NCI-H82 (cell line): ENCODE results near the gene KRT25.

Experiments used
- DNase-seq: peaks from one replicate; lab custom pipeline; 2025; lab: John Stamatoyannopoulos, UW

KRT25 gene, protein sequence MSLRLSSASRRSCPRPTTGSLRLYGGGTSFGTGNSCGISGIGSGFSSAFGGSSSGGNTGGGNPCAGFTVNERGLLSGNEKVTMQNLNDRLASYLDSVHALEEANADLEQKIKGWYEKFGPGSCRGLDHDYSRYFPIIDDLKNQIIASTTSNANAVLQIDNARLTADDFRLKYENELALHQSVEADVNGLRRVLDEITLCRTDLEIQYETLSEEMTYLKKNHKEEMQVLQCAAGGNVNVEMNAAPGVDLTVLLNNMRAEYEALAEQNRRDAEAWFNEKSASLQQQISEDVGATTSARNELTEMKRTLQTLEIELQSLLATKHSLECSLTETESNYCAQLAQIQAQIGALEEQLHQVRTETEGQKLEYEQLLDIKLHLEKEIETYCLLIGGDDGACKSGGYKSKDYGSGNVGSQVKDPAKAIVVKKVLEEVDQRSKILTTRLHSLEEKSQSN

DNA sequence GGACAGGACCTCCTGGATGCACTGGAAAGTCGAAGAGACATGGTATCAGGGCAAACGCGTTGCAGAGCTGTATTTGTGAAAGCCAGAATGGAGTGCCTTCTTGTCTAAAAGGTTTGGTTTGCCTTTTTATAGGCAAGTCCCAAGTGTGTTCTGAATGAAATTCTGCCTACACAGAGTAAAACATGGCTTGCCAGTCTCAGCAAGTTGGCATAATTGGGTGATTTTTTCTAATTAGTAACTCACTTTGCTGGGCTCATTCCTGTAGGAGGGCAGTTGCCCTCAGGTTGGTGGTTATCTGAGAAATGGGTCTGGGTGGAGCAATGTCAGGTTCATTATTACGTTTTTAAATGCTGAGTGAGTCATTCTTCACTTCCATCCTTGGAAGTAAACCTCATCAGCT is at the start of gene KRT25:
Gene KRT25 (minus strand): TSS at position 101 of the 400 bp plus-strand sequence. CDS start 60 bp downstream, at position 41.
- no peak for DNase-seq

DNA sequence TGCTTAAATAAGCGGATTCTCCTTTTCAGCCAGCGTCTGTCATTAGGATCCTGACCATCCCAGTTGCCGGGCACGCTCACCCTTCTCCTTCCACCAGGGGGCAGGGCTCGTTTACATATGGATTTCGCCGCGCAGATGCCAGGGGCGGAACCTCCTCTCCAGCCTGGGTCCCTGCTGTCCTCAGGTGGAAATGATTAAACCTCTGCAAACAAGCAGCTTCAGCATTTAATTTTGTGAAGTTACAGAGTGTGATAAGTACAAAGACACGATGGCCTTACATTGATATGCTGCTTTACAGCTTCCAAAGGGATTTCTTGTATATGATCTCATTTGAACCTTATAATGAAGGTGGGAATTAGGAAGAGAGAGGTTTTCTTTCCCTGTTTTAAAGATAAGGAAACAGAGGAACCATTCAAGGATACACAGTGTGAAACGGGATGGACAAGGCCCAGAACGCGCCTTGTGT is 48.5 kb upstream of the KRT25 start:
- peak; percentile 89 for DNase-seq

DNA sequence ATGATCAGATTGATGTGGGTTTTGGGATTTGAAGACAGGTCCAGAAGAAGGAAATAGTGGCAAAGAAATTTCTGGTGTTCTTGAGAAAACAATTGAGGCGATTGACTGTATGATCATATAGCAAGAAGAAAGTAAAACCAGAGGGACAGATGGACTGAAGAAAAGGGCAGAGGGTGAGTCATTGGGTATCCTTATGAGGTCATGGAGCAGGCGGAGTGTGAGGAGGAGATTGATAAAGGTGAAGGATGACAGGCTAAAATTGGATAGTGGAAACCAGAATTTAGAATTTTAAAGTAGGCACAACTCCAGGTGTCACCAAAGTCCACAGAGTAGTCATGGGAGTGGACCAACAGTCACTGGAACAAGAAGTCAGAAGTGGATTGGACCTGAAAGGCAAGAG is 46.0 kb upstream of the KRT25 start:
- DNase-seq, result no peak

DNA sequence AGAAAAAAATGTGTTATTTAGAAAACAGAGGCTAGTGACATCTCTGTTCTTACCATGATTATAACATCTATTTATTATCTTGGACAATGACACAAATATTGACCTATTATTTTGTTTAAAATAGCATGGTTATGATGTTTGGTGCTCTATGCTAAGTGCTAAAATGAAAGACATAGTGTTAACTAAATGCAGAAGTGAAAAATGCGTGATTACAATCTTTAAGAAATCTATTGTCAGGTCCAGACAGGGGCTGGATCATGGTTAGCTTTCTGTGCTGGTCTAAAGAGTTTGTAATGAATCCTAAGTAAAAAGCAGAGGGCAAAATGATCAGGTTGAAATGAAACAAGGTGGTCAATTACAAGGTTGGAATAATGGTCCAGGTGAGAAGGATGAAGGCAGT is 45.2 kb upstream of the KRT25 start:
- no peak for DNase-seq

DNA sequence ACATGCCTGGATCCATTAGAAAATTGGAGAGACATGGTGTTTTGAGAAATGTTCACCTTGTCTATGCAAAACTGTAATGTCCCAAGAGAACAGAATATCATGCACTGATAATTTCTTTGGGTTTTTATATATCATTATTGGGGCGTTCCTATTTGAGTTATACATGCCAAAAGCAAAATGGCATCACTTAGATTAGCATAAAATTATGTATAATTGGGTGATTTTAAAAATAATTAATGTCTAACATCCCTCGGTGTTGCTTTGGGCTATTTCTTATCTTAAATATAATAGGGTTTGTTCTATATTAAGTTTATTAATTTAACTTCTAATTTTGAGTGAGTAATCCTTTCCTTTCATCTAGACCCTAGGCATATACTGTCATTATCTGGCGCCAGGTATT is 44.7 kb upstream of the KRT25 start, which contains the start of gene KRT28:
Gene KRT28 (minus strand): TSS at position 101 of the 400 bp plus-strand sequence. CDS start 66 bp downstream, at position 35.
- DNase-seq, result no peak

DNA sequence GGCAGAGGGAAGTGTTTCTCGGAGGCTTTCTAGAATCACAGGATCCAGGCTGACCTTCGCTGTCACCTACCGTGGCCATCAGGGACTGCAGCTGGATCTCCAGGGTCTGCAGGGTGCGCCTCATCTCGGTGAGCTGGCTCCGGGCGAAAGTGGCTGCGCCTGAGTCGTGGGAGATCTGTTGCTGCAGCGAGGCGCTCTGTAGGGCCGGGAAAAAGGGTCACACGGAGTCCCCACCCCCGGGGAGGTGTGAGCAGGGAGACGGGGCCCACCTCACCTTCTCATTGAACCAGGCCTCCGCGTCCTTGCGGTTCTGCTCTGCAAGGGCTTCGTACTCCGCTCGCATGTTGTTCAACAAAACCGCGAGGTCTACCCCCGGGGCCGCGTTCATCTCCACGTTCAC is 41.7 kb upstream of the KRT25 start:
- DNase-seq, result no peak

DNA sequence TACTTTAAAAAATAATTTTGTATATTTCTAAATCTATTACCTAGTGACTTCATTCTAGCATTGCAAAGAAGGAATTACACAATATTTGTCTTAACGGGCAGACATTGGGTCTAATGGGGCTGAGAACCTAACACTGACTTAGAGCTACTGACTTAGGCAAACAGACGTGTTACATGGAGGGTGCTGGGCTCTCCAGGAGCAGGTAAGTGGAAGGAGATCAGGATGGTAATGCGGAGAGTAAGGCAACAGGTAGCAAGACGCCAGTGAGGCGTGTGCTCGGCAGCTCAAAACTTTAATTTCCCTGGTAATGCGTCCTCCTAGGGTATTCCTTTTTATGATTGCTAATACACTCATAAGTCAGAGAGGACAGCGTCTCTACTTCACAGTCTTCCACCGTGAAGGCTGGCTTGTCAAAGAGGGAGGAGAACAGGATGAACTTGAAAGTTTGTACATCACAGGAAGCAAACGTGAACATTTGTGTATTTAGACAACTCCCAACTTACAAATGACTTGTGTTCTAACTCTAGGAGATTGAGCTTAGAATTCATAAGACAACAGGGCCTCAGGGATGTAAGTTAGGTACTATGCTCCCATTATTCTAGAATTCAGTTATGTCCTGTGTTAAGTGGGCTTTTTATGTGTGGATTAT is 40.0 kb upstream of the KRT25 start:
- no peak for DNase-seq

DNA sequence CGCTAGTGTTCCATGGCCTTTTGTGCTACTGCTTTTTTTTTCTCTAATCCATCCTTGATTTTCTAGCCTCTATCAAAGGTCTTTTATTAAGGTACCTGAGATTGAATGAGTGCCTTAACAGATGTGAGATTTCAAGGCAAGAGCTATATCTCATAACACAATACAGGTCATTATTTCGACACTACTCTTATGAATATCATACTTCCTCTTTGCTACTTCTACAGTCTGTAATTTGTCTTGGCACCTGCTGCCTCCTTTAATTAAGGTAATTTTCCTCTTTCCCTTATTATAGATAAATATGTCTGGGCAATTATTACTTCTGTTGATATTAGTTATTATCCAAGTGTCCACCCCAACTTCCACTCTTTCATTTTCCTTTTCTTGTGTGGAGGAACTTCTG is 39.3 kb upstream of the KRT25 start:
- DNase-seq, result no peak

DNA sequence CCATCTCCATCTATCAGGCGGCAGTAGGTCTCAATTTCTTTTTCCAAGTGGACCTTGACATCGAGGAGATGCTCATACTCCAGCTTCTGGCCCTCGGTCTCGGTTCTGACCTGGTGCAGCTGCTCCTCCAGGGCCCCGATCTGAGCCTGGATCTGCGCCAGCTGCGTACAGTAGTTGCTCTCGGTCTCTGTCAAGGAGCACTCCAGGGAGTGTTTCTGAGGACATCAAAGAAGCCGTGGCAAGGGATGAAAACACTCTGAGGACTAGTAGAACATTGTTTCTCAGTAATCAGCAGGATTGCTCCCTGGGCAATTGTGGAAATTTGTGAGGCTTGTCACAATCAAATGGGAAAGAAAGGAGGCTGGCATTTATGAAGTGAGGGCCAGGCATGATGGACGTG is 38.7 kb upstream of the KRT25 start:
- DNase-seq, result no peak

DNA sequence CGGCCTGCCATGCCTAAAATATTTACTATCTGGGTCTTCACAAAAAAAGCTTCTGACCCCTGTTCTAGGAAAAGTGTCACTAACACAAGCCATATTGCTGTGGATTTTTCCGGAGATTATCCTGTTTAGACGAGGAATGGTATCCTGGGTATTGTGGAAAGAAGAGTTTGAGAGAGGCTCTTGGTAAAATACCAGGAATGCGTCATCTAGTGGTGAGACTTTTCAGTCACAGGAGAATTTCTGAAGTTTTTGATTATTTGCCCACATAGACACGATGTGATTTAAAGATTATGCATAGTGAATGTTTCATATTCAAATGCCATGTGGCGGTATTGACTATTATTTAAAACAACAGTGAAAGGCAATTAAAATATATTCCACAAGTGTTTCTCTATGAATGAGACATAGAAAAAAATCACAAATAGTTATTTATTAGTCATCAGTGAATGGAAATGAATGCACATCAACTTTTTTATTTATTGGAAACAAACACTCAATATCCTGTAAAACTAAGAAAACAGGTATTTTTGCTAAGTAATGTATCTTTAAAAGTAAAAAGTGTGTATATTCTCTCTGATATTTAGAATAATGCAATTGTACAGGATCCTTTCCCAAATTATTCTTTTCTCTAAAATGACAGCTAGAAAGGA is 36.8 kb upstream of the KRT25 start:
- DNase-seq, result peak; percentile 30

DNA sequence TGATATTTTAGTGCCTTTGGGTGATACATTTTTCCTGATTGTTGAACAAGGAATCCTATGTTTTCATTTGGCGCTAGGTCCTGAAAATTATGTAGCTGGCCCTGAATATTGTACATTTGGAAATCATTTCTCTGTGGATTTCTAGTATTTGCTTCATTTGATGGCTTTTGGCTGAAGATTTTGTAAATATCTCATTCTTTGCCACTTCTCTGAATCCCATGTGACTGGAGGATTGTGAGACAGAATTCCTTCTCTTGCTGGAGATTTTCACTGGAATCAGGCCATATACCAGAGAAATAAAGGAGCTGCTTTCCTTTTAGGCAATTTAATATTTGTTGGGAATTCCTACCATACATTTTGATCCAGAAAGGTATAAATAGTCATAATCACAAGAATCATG is 36.0 kb upstream of the KRT25 start:
- DNase-seq, result no peak

DNA sequence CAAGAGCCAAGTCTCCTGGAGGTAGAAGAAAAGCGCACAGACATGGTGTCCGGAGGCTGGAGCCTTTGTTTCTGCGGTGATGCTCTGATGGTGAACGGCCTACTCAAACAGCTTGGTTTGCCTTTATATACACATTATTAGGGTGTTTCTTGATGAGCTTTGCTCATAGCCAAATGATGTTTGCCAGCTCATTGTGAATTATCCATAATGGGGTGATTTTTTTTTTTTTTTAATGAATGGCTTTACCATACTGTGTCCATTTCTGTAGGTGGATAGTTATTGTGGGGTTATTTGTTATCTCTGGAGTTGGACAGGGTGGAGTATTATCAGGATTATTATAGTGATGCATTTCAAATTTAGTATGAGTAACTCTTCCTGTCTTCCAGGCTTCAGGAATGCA is 27.3 kb upstream of the KRT25 start, which contains the start of gene KRT27:
Gene KRT27 (minus strand): TSS at position 101 of the 400 bp plus-strand sequence. CDS start 57 bp downstream, at position 44.
- DNase-seq, result no peak

DNA sequence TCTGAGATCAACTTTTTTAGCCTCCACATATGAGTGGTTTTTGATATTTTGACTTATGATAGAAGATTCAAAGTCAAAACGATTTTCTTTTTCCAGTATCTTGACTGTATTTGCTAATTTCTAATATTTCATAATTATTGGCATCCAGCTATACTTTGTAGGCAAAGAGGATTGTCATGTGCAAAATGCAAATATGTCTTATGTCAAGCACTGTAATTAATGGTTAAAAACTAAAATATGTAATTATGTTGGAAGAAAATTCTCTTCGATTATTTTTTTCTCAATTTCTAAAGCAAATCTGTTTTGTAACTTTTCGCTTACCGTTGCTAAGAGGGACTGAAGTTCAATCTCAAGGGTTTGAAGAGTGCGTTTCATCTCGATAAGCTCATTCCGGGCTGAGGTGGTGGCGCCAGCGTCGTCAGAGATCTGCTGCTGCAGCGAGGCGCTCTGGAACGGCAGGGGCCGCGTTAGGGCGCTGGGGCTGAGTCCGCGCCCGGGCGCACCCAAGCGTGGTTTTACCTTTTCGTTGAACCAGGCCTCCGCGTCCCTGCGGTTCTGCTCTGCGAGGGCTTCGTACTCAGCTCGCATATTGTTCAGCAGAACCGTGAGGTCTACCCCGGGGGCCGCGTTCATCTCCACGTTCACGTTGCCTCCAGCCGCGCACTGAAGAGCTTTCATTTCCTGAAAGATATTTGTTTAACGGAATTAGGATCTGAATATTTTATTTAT is 24.2 kb upstream of the KRT25 start:
- DNase-seq, result peak; percentile 10

DNA sequence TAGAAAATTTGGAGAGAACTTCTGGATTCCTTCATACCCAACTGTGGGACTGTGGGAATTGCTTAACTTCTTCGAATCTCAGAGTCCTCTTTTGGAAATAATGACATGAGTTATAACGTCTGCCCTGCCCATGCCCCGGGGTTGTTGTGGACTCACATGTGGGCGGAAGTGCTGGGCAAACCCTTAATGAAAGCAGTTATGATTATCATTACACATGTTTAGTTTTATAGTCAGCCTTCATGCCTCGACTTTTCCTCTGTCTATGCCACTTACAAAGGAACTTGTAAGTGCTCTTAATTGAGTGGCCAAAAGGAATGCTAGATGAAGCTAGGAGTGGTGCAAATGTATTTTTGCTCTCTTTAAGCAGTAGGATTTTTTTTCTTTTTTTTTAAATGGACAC is 23.3 kb upstream of the KRT25 start:
- no peak for DNase-seq

DNA sequence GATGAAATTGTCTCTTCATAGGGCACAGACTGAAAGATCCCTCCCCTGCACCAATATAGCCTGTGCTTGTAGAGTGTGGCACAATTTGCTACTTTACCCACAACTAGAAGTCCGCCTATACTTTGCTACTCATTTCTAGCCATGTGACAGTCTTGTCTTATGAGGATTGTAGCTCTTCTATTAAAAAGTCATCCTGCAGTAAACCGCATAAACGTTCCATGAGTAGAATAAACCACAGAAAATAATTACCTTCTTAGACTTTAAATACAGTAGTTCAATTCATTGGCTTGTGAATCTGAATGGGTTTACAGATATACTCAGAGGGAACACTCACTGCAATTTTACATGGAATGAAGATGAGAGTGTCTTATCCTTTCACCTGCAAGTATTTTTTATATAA is 22.8 kb upstream of the KRT25 start:
- no peak for DNase-seq

DNA sequence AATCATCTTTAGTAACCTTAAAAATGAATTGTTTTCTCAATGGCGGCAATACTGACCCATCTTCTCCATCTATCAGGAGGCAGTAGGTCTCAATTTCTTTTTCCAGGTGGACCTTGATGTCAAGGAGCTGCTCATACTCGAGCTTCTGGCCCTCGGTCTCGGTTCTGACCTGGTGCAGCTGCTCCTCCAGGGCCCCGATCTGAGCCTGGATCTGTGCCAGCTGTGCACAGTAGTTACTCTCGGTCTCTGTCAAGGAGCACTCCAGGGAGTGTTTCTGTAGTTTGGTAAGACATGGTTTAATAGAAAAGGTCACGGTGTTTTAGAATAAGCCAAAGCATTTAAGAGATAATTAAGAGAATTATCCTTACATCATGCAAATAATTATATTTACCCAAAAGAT is 22.3 kb upstream of the KRT25 start:
- DNase-seq, result no peak

DNA sequence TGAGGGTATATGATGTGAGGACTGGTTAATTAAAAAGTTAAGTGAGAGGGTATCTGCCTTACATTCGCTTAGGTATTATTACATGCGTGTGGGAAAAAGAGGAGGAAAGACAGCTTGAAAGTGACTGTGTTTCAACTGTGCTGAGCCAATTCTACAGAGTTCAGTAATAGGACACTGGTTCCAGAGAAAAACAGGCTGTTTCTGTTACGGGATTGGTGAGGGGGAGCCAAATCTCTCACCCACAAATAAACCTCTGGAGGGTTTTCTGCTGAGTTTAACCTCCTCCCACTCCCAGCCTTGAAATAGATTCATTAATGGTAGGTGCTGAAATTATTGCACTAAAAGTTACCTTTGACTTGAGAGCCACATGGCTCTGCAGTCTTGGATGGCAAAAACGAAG is 20.8 kb upstream of the KRT25 start:
- no peak for DNase-seq

DNA sequence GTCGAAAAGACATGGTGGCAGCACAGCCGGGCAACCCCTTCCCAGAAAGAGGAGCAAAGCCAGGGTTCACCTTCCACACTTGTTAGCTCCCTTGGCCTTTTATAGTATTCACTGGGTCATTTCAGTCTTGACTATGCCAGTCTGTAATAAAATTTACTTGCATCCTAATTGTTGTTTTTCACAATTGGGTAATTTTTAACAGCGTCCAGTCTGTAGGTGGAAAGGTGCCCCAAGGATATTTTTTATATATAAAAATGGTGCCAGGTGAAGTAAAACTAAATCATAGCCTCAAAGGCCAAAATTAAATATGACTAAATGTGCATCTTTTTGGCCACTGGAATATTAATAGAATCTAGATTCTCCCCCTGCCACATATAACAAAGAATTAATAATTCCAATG is 17.0 kb upstream of the KRT25 start, which contains the start of gene KRT26:
Gene KRT26 (minus strand): TSS at position 101 of the 400 bp plus-strand sequence. CDS start 88 bp downstream, at position 13.
- DNase-seq, result no peak

DNA sequence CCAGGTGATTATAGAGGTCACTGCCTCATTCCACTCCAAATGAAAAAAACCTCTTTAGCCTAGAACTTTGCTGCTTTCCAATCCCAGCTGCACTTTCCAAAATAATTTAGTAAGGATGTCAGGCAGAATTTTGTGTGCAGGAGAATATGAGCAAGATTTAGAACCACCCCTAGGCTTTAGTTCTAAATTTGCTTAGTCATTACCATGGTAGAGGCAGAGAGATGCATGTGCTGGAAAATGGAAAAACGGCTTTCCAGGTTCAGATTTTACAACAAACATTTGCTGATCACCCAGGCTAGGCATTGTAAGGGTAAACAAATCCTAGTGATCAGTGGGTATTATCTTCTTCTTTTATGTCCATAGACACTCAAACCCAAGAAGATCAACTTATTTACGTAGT is 10.5 kb upstream of the KRT25 start:
- DNase-seq, result no peak

DNA sequence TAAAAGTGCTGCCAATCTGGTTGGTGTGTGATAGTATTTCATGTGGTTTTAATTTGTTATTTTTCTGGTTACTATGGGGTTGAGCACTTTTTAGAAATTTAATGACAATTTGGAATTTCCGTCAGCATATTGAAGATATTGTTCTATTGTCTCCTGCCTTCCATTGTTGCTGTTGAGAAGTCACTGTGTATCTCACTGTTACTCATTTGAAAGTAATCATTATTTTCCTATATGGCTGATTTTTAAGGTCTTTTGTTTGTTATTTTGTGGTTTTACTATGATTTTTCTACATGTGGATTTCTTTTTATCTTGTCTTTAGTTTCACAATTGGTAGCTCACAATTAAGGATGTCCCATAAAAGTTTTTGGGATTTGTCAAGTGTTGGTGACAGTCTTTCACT is 8.6 kb upstream of the KRT25 start:
- DNase-seq, result no peak

DNA sequence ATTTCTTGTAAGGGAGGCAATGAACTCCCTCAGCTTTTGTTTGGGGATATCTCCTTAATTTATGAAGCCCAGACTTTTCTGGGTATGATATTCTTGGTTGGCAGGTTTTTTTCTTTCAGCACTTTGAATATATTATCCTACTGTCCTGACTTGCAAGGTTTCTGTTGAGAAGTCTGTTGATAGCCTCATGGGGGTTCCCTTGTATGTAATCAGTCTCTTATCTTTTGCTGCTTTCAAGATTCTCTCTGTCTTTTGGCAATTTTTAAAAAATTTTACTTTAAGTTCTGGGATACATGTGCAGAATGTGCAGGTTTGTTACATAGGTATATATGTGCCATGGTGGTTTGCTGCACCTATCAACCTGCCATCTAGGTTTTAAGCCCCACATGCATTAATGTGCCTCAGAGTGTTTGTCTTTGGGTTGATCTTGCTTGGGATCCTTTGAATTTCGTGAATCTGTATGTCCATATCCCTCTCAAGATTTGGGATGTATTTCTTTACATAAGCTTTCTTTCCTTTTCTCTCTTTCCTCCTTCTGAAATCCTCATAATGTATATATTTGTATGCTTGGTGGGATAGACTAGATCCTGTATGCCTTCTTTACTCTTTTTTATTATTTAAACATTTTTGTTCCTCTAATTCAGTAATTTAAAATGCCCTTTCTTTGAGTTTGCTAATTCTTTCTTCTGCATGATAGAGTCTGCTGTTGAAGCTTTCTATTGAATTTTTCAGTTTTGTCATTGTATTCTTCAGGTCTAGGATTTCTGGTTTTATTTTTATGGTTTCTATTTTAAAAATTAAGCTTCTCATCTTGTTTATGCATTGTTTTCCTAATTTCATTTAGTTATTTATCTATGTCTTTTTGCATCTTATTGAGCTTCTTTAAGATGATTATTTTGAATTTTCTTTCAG is 5.2 kb upstream of the KRT25 start:
- DNase-seq, result no peak
